GM08714 (cell line): ENCODE data around the gene FARP1.
"Not testable (repeated sequence)": the region's sequence is repeated elsewhere in the genome, so short reads cannot be mapped to it uniquely, and the experiment has no call there.

ENCODE experiments used
- H3K4me3 ChIP-seq: fragments of 200-500 bp; sonication (Bioruptor generic); 2 replicates; pipeline ENCODE4 v1.5.1; 2014; ENCODE audit warnings: mild to moderate bottlenecking, low read length, inconsistent platforms
- ZNF274 ChIP-seq: IDR thresholded peaks from 2 replicates; pipeline ENCODE4 v1.6.1; 2012; ENCODE audit warnings: mild to moderate bottlenecking, low read depth, low read length

FARP1 gene

GRCh38 chr13:98364179-98364578, 221.3 kb downstream of the FARP1 start:
- no peak overlapping the region for H3K4me3 ChIP-seq
- TF ChIP-seq ZNF274, result no peak

GRCh38 chr13:98364647-98365046, 221.8 kb downstream of the FARP1 start:
- TF ChIP-seq ZNF274, result no peak
- no peak overlapping the region for H3K4me3 ChIP-seq

- TF ChIP-seq ZNF274, result no peak
Observed at GRCh38 chr13:98365302-98365701, 222.4 kb downstream of the FARP1 start.

GRCh38 chr13:98366010-98366409, 223.1 kb downstream of the FARP1 start:
- no peak overlapping the region for H3K4me3 ChIP-seq
- TF ChIP-seq ZNF274, result no peak

More at GRCh38 chr13:98365302-98365701, 222.4 kb downstream of the FARP1 start:
- H3K4me3 ChIP-seq, result no peak overlapping the region

GRCh38 chr13:98366443-98366842, 223.5 kb downstream of the FARP1 start:
- TF ChIP-seq ZNF274, result no peak

GRCh38 chr13:98366959-98367358, 224.1 kb downstream of the FARP1 start:
- no peak overlapping the region for H3K4me3 ChIP-seq
- TF ChIP-seq ZNF274, result no peak

More at GRCh38 chr13:98366443-98366842, 223.5 kb downstream of the FARP1 start:
- H3K4me3 ChIP-seq, result no peak overlapping the region

GRCh38 chr13:98368019-98368418, 225.1 kb downstream of the FARP1 start:
- TF ChIP-seq ZNF274, result no peak
- no peak overlapping the region for H3K4me3 ChIP-seq

- H3K4me3 ChIP-seq, result not testable (repeated sequence)
Observed at GRCh38 chr13:98369520-98369919, 226.6 kb downstream of the FARP1 start.

GRCh38 chr13:98370261-98370660, 227.4 kb downstream of the FARP1 start:
- no peak overlapping the region for H3K4me3 ChIP-seq
- no peak for TF ChIP-seq ZNF274

GRCh38 chr13:98370806-98371515, 228.1 kb downstream of the FARP1 start:
- TF ChIP-seq ZNF274, result no peak
- H3K4me3 ChIP-seq, result no peak overlapping the region

- no peak overlapping the region for H3K4me3 ChIP-seq
- TF ChIP-seq ZNF274, result no peak
Observed at GRCh38 chr13:98371516-98372023, 228.7 kb downstream of the FARP1 start.

- no peak for TF ChIP-seq ZNF274
- H3K4me3 ChIP-seq, result no peak overlapping the region
Observed at GRCh38 chr13:98372876-98373275, 230.0 kb downstream of the FARP1 start.

- TF ChIP-seq ZNF274, result no peak
- no peak overlapping the region for H3K4me3 ChIP-seq
Observed at GRCh38 chr13:98374750-98375149, 231.9 kb downstream of the FARP1 start.

GRCh38 chr13:98377635-98378378, 234.9 kb downstream of the FARP1 start:
- no peak for TF ChIP-seq ZNF274

GRCh38 chr13:98384739-98385138, 241.8 kb downstream of the FARP1 start:
- TF ChIP-seq ZNF274, result no peak
- no peak overlapping the region for H3K4me3 ChIP-seq

More at GRCh38 chr13:98377635-98378378, 234.9 kb downstream of the FARP1 start:
- H3K4me3 ChIP-seq, result no peak overlapping the region
